DOHH2 (cell line): ENCODE data around the gene PACRG.

ENCODE experiments used
- CTCF ChIP-seq: fragments of 200-600 bp; sonication (generic); IDR thresholded peaks from one replicate; pipeline ENCODE4 v1.5.1; 2014; ENCODE audit warnings: antibody characterized with exemption, mild to moderate bottlenecking, low read depth, low read length; ENCODE audit not compliant: poor library complexity, severe bottlenecking
- EZH2phosphoT487 ChIP-seq: fragments of 200-600 bp; sonication (generic); IDR thresholded peaks from 2 replicates; pipeline ENCODE4 v1.6.1; 2017; ENCODE audit warnings: borderline replicate concordance, mild to moderate bottlenecking, antibody characterized with exemption, low read length, moderate library complexity, mixed read lengths

- TF ChIP-seq CTCF: no peak
- TF ChIP-seq EZH2phosphoT487: no peak
Observed at GRCh38 chr6:162726947-162727321, 840 bp upstream of the PACRG start.
